Stimulated activated naive CD4-positive, alpha-beta T cell (primary cell): ENCODE results near the gene PGAP6.
"Not testable (repeated sequence)": the region's sequence is repeated elsewhere in the genome, so short reads cannot be mapped to it uniquely, and the experiment has no call there.

Experiments used
- DNase-seq, 6 experiments: peaks; one replicate each; lab custom pipeline; 2025; lab: John Stamatoyannopoulos, UW

Gene PGAP6

GRCh38 chr16:379183-379960, 2.4 kb downstream of the PGAP6 start:
- DNase-seq: no peak

- DNase-seq: no peak
These were observed 3.0 kb downstream of the PGAP6 start for GRCh38 chr16:378821-379182.

GRCh38 chr16:378113-378820, 3.5 kb downstream of the PGAP6 start:
- not testable (repeated sequence) for DNase-seq

- DNase-seq: no peak
These were observed 4.3 kb downstream of the PGAP6 start for GRCh38 chr16:377419-377951.

GRCh38 chr16:376817-377418, 4.9 kb downstream of the PGAP6 start:
- DNase-seq: no peak

- no peak for DNase-seq
These were observed 5.6 kb downstream of the PGAP6 start for GRCh38 chr16:375927-376816.

GRCh38 chr16:375212-375611, 6.6 kb downstream of the PGAP6 start:
- no peak for DNase-seq

- DNase-seq: no peak
These were observed 7.2 kb downstream of the PGAP6 start for GRCh38 chr16:374616-374926.

- no peak for DNase-seq
These were observed 7.7 kb downstream of the PGAP6 start for GRCh38 chr16:373848-374615.

- DNase-seq: no peak
These were observed 8.7 kb downstream of the PGAP6 start for GRCh38 chr16:373020-373598.

GRCh38 chr16:372302-372983, 9.3 kb downstream of the PGAP6 start:
- DNase-seq: no peak

GRCh38 chr16:371515-372301, 10.1 kb downstream of the PGAP6 start:
- DNase-seq: no peak

GRCh38 chr16:370979-371514, 10.7 kb downstream of the PGAP6 start:
- no peak for DNase-seq

- DNase-seq: peak; percentile 85 to 91 (median 88)
These were observed 11.3 kb downstream of the PGAP6 start, which contains the start of gene MRPL28 for GRCh38 chr16:370443-370842. Gene MRPL28, minus strand, starts transcription at chr16:370538. Its CDS starts 320 bp downstream, at chr16:370218.

GRCh38 chr16:369866-370436, 11.8 kb downstream of the PGAP6 start:
- no peak for DNase-seq

GRCh38 chr16:369275-369865, 12.4 kb downstream of the PGAP6 start:
- DNase-seq: no peak

GRCh38 chr16:368388-369158, 13.2 kb downstream of the PGAP6 start:
- DNase-seq: no peak
